ENCODE results near the gene FAR2.

Gene FAR2

GRCh38 chr12:29291226-29291625 lies 142.1 kb downstream of the FAR2 start:
- no peak for TF ChIP-seq SPI1 (IDR thresholded peaks at IDR 0.05; ENCODE audit: borderline replicate concordance, low read depth)
- TF ChIP-seq REST (IDR thresholded peaks at IDR 0.05; ENCODE audit: insufficient replicate concordance, low read depth): no peak
- TF ChIP-seq POLR2AphosphoS5 (IDR thresholded peaks at IDR 0.05; ENCODE audit: low read depth): no peak
- TF ChIP-seq GABPA (IDR thresholded peaks at IDR 0.05; ENCODE audit: low read depth): no peak
- TF ChIP-seq CTCF (IDR thresholded peaks at IDR 0.05; ENCODE audit: insufficient read depth, low read length): no peak

GRCh38 chr12:29299633-29300032 lies 150.6 kb downstream of the FAR2 start:
- Histone ChIP-seq H3K27me3 (ENCODE audit: insufficient read depth, poor library complexity, severe bottlenecking) (no peaks in the 10 kb centered on the region), H3K27ac (replicated peaks) (no peak overlapping the region), H3K4me3 (replicated peaks; ENCODE audit: insufficient read depth, low read length) (no peak overlapping the region)
- DNase-seq (ENCODE audit: low read depth in 1 of 2, low spot score in 1 of 2): peak in 1 of 2 experiments; percentile 4
- no peak for TF ChIP-seq REST (IDR thresholded peaks at IDR 0.05; ENCODE audit: insufficient replicate concordance, low read depth)
- TF ChIP-seq GABPA (IDR thresholded peaks at IDR 0.05; ENCODE audit: low read depth): no peak
- no peak for TF ChIP-seq POLR2AphosphoS5 (IDR thresholded peaks at IDR 0.05; ENCODE audit: low read depth)
- TF ChIP-seq SPI1 (IDR thresholded peaks at IDR 0.05; ENCODE audit: borderline replicate concordance, low read depth): no peak
- no peak for TF ChIP-seq CTCF (IDR thresholded peaks at IDR 0.05; ENCODE audit: insufficient read depth, low read length)

More at GRCh38 chr12:29291226-29291625, 142.1 kb downstream of the FAR2 start:
- H3K27ac ChIP-seq (replicated peaks): no peak overlapping the region
- no peaks in the 10 kb centered on the region for H3K27me3 ChIP-seq (ENCODE audit: insufficient read depth, poor library complexity, severe bottlenecking)
- no peak for DNase-seq (ENCODE audit: low read depth in 1 of 2, low spot score in 1 of 2)
- no peak overlapping the region for H3K4me3 ChIP-seq (replicated peaks; ENCODE audit: insufficient read depth, low read length)

- H3K27me3 ChIP-seq (ENCODE audit: insufficient read depth, poor library complexity, severe bottlenecking): no peaks in the 10 kb centered on the region
- no peak overlapping the region for H3K27ac ChIP-seq (replicated peaks)
- DNase-seq (ENCODE audit: low read depth in 1 of 2, low spot score in 1 of 2): no peak
- TF ChIP-seq CTCF (IDR thresholded peaks at IDR 0.05; ENCODE audit: insufficient read depth, low read length): no peak
- no peak for TF ChIP-seq SPI1 (IDR thresholded peaks at IDR 0.05; ENCODE audit: borderline replicate concordance, low read depth)
- TF ChIP-seq REST (IDR thresholded peaks at IDR 0.05; ENCODE audit: insufficient replicate concordance, low read depth): no peak
- no peak for TF ChIP-seq POLR2AphosphoS5 (IDR thresholded peaks at IDR 0.05; ENCODE audit: low read depth)
- TF ChIP-seq GABPA (IDR thresholded peaks at IDR 0.05; ENCODE audit: low read depth): no peak
- H3K4me3 ChIP-seq (replicated peaks; ENCODE audit: insufficient read depth, low read length): no peak overlapping the region
These were observed 152.0 kb downstream of the FAR2 start for GRCh38 chr12:29301114-29301513.

Data from HL-60 (cell line).